ENCODE results near the gene CST3.

- TF ChIP-seq EZH2 (IDR thresholded peaks at IDR 0.05; ENCODE audit: insufficient read depth, poor library complexity, severe bottlenecking) (no peak), EZH2phosphoT487 (IDR thresholded peaks at IDR 0.05; ENCODE audit: insufficient read depth, low read depth) (no peak)
These were observed 17.0 kb upstream of the CST3 start for GRCh38 chr20:23654717-23655116.

Measured in GM23248 (cell line).